ENCODE data around the gene PPP2R3A.

DNA sequence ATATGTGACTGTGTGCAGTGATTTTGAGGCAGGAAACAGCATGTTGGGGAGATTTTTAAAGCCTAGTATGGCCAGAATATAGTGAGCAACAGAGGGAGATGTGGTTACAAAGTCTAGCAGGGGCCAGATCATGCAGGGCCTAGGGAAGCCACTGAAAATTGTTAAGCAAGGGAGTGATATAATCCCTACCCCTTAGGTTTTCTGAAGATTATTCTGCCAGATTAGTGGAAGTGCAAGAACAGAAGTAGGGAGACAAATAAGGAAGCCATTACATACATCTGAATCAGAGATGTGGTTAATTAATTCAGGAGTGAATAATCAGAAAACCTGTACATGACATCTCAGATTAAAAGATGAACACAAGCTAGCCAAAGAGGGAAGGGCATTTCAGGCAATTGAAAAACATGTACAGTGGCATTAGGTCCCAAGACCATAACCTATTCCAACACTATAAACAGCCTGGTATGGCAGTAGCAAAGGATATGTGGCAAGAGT is 175.8 kb downstream of the PPP2R3A start:
- TF ChIP-seq GATA2 (IDR thresholded peaks at IDR 0.05; ENCODE audit: low read depth, low read length), result no peak
- no peak for TF ChIP-seq GATA3 (IDR thresholded peaks at IDR 0.05; ENCODE audit: low read depth, low read length)
